ENCODE measurements around the gene TMEM51.
"Not testable (repeated sequence)": the region's sequence is repeated elsewhere in the genome, so short reads cannot be mapped to it uniquely, and the experiment has no call there.

The TMEM51 gene

GRCh38 chr1:15128520-15129313 lies 24.8 kb upstream of the TMEM51 start:
- DNase-seq = peak; percentile 60

- DNase-seq = no peak
These were observed 23.6 kb upstream of the TMEM51 start for GRCh38 chr1:15129944-15130343.

GRCh38 chr1:15130607-15131006 lies 22.9 kb upstream of the TMEM51 start:
- DNase-seq = no peak

DNA sequence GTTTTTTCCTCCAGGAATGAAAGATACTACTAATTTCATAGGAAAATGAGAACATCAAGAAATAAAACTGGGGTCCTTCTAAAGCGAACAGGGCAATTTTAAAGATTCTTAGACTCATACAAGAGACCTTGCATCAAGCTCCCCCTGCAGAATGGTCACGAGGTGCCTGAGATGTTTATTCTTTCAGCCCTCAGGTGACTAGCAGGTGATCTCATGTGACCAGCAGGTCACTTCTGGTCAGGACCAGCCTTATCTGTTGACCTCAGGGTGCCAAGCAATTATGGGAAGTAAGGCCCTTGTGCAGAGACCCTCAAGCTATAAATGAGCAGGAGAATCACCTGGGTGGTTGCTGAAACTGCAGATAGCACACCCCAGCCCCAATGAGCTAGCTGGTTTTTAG lies 20.6 kb upstream of the TMEM51 start:
- no peak for DNase-seq

DNA sequence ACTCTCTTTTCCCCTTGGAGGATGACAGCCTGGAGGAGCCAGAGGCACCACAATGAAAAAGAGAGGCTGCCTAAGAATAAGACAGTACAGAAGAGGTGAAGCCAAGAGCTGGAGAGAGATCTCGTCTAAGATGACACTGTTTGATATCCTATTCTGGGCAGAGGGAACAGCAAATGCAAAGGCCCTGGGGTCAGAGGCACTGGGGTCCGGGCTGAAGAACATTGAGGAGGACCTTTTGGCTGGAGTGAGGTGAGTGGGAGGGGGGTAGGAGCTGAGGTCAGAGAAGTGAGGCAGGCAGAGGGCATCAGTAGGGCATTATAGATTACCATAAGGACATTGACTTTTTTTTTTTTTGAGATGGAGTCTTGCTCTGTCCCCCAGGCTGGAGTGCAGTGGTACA lies 19.3 kb upstream of the TMEM51 start:
- DNase-seq = no peak

- DNase-seq = not testable (repeated sequence)
These were observed 17.9 kb upstream of the TMEM51 start for GRCh38 chr1:15135604-15136003.

GRCh38 chr1:15137809-15138208 lies 15.7 kb upstream of the TMEM51 start:
- DNase-seq = no peak

GRCh38 chr1:15139654-15140350 lies 13.7 kb upstream of the TMEM51 start:
- DNase-seq = no peak

DNA sequence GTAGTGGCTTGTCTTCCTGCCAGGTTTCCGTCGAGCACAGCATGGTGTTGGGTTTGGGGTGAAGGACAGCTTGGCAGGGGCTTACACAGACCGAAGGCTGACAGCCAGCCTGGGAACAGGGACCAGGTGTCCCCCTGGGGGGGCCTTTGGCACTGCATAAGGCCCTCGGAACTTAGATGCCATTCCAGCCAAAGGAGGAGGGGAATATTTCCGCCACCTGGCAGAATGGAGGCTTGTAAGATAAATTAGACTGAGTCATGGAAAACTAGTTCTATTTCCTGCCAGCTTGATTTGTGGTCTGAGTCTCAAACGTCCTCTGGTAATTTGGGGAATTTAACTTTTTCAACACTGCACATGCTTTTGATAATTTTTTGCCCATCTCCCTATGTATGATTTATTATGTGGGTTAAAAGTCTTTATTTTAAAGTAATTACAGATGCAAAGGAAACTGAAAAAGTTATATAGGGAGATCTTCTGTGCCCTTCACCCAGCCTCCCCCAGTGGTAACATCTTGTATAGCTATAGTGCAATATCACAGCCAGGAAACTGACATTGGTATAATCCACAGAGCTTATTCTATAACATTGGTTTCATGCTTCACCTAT lies 11.5 kb upstream of the TMEM51 start:
- DNase-seq = no peak

GRCh38 chr1:15145327-15145726 lies 8.2 kb upstream of the TMEM51 start:
- no peak for DNase-seq

DNA sequence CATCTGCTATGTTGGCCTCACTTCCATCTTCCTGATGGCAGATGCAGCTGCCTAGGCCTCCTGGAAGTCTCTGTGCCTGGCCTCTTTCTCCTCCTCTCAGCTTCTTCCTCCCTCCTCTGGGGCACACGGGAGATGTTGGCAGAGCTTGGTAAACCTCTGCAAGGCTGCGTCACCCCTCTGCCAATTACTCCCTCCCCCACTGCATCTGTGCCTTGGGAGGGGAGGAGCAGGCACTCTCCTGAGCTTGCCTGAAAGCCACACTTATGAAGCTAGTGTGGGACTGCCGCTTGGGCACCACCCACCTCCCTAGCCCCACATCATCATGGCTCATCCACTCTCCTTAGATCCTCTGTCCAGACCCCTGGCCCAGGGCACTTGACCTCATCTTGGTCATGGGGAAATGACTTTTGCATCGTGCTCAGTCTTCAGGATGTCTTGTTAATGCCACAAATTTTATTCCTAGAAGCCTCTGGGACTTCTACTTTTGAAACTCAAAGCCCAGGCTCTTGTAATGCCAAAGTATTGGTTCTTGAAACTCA lies 7.3 kb upstream of the TMEM51 start:
- DNase-seq = no peak

DNA sequence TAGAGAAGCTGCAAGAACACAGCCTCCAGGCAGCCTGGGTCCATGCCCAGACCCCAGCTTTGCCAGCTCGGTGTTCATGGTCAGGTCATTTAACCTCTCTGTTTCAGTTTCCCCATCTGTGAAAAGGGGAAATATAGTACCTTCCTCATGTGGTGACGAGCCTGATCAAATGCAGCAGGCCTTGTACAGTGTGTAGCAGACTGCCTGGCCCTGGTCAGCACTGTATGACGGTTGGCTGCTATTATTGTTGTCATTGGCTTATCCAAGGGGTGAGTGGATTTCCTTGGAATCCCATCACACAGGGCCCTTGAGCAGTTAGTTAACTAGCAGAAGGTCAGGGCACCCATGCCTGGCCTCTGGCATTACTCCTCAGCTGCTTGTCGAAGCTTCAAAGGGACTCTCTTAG lies 6.6 kb upstream of the TMEM51 start:
- no peak for DNase-seq

DNA sequence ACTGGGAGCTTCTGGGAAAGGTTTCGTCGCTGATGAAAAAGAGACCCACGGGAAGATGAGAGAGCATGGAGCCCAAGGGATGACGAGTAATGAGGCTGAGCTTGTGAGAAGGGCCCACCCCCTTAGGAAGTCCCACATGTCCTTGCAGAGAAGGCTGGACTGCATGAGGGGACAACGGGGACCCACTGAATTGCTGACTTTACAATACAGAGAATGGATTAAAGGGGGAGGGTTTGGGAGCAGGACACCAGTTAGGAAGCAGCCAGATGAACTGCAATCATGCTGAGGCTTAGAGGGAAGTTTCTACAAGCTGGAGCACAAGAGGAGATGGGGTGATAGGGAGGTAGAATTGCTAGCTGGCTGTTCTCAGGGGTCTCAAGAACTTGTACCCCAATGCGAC lies 5.5 kb upstream of the TMEM51 start:
- DNase-seq = no peak

DNA sequence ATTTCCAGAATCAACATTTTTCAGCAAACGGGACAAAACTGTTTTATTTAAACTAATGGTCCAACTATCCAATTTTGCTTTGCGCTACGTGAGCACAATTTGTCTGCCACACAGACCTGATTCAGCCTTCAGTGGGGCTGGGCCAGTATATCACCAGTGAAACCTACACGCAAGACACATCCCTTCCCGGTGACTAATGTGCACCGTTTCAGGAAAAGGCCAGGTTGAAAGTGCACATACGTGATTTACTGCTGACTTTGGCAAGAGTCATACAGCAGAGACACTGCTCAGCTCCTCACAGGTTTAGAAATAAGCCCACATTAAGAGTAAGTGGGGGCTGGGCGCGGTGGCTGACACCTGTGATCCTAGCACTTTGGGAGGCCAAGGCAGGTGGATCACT lies 5.1 kb upstream of the TMEM51 start:
- DNase-seq = no peak

DNA sequence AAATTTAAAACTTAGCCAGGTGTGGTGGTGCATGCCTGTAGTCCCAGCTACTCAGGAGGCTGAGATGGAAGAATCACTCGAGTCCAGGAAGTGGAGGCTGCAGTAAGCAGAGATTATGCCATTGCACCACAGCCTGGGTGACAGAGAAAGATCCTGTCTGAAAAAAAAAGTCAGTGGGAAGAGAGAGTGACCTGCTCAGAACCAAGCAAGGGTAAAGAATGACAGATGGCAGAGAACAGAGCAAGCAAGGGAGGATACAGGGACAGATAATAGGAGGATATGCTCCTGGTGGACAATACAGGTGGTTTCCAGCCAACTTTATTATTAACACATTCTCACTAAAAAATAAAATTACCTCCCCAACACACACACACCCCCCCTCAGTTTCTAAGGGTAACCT lies 4.6 kb upstream of the TMEM51 start:
- no peak for DNase-seq

GRCh38 chr1:15150376-15150775 lies 3.2 kb upstream of the TMEM51 start:
- DNase-seq = no peak

DNA sequence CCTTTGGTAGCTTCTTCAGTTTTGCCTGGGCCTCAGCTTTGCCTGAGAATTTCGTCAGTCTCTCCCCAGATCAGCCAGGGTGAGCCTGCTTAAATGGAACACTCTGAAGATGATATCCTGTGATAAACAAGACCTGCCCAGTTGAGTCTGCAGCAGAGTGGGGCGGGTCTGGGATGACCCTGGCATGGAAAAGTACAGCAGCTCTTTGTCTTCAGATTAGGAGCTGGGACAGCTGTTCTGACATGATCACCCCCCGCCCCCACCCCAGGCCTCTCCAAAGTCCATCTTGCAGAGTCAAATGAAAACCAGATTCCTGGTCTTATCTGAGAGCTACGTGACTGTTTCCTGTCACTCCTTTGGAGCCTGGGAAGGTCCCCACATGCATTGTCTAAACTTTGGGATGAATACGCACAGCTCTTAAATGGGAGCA lies 2.2 kb upstream of the TMEM51 start:
- DNase-seq = no peak

DNA sequence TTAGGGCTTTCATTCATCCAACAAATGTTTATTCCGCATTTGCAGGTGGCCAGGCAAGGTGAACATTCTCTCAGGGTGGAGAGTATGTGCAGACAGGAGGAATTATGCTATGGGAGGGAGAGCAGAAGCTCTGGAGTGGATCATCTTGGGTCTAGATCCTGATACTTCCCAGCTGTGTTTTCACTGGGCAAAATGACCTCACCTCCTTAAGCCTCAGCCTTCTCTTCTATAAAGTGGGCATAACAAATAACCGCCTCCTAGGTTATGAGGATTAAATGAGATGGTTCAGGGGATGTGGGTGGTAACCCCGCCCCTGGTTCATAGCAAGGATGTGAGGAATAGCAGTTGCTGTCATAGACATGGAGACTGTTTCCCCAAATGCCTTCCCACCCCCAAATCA lies 1.7 kb upstream of the TMEM51 start:
- DNase-seq = no peak

- no peak for DNase-seq
These were observed 996 bp upstream of the TMEM51 start for GRCh38 chr1:15152318-15153183.

DNA sequence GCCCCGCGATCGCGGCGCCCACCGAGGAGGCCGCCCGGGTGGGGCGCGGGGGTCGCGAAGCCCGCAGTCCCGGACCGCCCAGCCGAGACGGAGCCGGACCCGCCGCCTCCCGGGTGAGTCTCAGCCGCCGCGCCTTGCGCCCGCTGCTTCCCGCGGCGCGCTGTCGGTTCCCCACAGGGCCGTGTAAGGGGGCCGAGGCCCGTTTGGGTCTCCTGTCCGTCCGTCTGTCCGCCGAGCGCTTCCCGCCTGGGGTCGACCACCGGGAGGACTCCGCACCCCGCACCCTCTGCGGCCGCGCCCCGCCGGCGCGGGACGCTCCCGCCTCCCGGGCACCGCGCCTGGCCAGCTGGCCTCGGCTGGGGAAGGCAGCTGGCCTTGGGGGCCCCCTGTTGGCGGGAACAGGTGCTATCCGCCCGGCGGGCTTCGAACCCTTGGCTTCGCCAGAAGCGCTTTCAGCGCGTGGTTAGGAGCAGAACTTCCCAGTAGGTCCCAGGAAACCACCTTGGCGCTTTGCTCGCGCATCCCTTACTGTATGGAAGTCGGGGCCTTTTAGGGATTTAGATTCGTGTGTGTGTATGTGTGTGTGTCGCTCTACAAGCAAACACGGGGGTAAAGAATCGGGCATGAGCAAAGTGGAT lies 414 bp downstream of the TMEM51 start:
- DNase-seq = no peak

DNA sequence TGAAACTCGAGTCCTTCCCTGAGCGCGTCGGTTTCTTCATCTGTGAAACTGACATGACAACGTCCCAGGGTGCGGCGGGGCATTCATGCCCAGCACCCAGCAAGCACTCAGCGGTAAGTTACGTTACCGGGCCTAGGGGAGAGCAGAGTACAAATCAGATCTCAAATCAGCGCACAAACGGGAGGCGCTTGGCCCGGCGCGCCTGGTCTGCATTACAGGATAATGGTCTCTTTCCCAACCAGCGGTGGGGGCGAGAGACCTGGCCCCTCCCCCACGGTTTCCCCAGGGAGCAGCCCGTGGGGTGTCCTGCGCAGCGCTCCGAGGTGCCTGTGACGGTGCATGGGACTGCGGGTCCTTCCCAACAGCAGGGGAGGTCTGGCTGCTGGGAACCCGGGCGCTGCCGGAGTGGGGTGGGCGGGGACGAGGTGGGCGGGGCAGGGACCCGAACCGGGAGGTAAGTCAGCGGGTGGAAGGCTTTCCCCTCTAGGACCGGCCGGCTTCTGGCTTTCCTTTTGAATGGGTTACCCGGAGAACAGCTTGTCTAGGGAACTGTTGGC lies 1.0 kb downstream of the TMEM51 start:
- DNase-seq = no peak

DNA sequence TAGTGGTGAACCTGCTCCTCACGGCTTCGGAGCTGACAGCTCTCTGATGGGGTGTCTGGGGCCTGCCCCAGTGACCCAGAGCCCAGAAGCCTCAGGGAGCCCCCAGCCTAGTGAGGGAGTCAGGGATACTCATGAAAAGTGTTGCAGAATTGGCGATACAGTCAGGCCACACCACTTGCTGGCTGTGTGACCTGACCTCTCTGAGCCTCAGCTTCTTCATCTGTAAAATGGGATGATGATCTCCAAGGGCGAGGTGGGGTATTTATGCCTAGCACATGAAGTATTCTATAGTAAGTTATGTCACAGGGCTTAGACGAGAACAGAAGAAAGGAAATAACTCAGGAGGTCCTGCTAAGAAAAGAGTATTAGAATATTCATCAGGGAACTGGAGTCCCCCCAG lies 1.6 kb downstream of the TMEM51 start:
- DNase-seq = no peak
